Activated naive CD8-positive, alpha-beta T cell treated with anti-CD3 and anti-CD28 coated beads, Interleukin-2, amount 50 U/mL, for 16 hours (primary cell): ENCODE measurements around the gene EIF3B.
"Not testable (repeated sequence)": the region's sequence is repeated elsewhere in the genome, so short reads cannot be mapped to it uniquely, and the experiment has no call there.

Source experiments
- DNase-seq: peaks from one replicate; pipeline ENCODE4 v3.0.0-alpha.2; 2020; ENCODE audit warnings: low read depth, low spot score

The EIF3B gene

GRCh38 chr7:2347351-2348063, 7.1 kb upstream of the EIF3B start:
- DNase-seq = not testable (repeated sequence)

GRCh38 chr7:2350055-2350454, 4.6 kb upstream of the EIF3B start:
- DNase-seq = no peak

- DNase-seq = no peak
Observed at GRCh38 chr7:2350861-2351260, 3.8 kb upstream of the EIF3B start.

- DNase-seq = no peak
Observed at GRCh38 chr7:2353113-2353935, 1.3 kb upstream of the EIF3B start.

- peak; percentile 80 for DNase-seq
Observed at GRCh38 chr7:2353936-2354185, 766 bp upstream of the EIF3B start.

DNA sequence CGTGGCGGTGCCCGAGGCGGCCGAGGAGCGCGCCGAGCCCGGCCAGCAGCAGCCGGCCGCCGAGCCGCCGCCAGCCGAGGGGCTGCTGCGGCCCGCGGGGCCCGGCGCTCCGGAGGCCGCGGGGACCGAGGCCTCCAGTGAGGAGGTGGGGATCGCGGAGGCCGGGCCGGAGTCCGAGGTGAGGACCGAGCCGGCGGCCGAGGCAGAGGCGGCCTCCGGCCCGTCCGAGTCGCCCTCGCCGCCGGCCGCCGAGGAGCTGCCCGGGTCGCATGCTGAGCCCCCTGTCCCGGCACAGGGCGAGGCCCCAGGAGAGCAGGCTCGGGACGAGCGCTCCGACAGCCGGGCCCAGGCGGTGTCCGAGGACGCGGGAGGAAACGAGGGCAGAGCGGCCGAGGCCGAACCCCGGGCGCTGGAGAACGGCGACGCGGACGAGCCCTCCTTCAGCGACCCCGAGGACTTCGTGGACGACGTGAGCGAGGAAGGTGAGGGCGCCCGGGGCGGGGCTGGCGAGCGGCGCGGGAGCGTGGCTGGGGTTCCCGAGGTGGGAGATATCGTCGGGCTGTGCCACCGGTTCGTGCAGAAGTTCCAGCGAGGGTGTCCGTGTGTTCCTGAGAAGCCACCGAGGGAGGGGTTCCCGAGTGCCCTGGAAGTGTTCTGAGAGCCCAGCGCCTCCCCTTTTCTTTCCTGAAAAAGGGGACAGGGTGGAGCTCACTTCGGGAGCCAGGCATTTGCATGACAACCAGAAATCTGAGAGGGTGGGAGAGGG, 495 bp downstream of the EIF3B start:
- no peak for DNase-seq

DNA sequence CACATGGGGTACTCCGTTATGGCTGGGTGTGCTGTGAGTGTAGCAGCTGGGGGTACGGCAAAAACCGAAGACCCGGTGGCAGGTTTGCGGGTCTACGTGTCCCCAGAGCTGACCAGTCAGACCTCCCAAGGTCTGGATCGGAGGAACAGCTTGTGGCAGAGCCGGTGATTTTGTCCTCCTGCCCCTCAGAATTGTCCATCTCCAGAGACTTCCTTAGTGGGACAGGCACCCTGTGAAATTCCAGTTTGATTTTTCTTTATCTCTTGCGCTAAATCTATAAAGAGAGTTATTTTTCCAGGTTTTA, 1.0 kb downstream of the EIF3B start:
- DNase-seq = no peak

- DNase-seq = no peak
Observed at GRCh38 chr7:2357165-2357564, 2.5 kb downstream of the EIF3B start.

GRCh38 chr7:2357571-2357970, 2.9 kb downstream of the EIF3B start:
- DNase-seq = no peak

DNA sequence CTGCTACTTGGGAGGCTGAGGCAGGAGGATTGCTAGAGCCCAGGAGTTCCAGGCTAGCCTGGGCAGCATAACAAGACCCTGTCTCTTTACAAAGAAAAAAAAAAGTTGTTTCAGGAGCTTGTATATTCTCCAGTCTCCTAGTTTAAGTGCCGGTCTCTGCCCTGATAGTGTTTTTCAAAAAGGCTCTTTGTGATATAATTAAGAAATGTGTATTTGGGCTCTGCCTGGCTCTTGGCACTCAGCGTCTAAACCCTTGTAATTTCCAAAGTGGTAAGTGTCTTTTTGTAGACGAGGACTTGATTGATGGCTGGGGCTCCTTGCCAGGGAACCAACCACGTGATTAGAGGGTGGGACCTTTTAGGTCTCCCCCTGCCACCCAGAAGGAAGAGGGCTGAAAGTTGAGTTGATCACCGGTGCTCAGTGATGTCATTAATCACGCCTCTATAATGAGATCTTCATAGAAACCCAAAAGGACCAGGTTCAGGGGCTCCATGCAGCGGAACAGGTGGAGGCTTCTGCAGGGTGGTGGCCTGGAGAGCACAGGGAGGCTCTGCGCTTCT, 4.4 kb downstream of the EIF3B start:
- DNase-seq = no peak

DNA sequence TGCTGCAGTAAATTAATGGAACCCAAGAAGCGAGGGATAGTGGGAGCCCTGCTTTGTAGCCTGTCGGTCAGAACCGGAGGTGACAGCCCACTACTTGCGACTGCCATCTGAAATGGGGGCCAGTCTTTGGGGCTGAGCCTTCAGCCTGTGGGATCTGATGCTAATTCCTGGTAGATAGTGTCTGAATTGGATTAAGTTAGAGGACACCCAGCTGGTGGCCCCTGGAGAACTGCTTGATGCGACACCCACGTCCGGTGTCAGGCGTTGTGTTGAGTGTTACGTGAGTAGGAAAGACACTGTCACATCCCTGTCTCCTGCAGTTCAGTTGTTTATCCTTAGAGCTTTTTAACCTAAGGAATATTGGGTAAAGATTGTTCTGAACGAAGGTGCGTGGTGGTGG, 5.0 kb downstream of the EIF3B start:
- no peak for DNase-seq

GRCh38 chr7:2360796-2361195, 6.2 kb downstream of the EIF3B start:
- no peak for DNase-seq

- no peak for DNase-seq
Observed at GRCh38 chr7:2362385-2363088, 7.9 kb downstream of the EIF3B start.

- DNase-seq = no peak
Observed at GRCh38 chr7:2369139-2369538, 14.5 kb downstream of the EIF3B start.

- DNase-seq = no peak
Observed at GRCh38 chr7:2371329-2371728, 16.7 kb downstream of the EIF3B start.

- DNase-seq = no peak
Observed at GRCh38 chr7:2372724-2373123, 18.1 kb downstream of the EIF3B start.

- DNase-seq = no peak
Observed at GRCh38 chr7:2373124-2373556, 18.5 kb downstream of the EIF3B start.

- DNase-seq = no peak
Observed at GRCh38 chr7:2373646-2374045, 19.0 kb downstream of the EIF3B start.

GRCh38 chr7:2374401-2374800, 19.8 kb downstream of the EIF3B start:
- DNase-seq = no peak

DNA sequence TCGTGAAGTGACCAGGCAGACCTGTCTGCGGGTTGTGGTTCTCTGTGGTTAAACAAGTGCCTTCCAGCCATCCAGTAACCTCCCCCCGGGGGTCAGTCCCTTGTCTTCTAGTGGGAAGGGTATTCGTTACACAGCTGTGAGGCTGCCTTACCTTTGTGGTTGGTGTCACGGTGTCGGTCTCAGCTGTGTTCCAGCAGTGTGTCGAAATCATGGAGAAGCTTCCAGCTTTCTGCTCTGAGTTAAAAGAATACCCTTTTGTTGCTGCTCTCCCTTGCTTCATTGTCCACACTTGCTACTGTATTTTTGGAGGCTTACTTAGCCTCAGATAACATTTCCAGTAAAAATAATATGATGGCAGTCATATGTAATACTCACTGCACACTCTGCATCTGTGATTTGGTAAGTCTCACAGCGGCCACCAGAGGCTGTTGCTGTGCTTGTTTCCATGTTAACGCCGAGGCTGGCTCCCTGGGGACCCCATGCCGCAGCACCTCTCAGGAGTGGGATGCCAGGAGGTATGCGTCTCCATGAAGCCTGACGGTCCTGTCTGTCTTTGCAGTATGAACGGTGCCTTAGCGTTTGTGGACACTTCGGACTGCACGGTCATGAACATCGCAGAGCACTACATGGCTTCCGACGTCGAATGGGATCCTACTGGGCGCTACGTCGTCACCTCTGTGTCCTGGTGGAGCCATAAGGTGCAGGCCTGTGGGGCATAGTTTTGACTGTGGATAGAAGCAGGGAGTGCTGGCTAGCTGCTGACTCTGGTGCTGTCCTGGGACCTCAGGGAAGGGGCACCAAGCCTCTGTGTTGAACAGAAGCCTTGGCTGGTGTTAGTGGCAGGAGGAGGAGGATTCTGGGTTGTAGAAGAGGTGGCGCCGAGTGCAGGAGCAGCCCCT, 20.5 kb downstream of the EIF3B start:
- DNase-seq = no peak
